ENCODE results near the gene GOLIM4.

GOLIM4 gene

GRCh38 chr3:168052515-168052914 is 43.2 kb downstream of the GOLIM4 start:
- H3K36me3 ChIP-seq (ENCODE audit: insufficient read depth, insufficient read length, low read length), result no peaks in the 10 kb centered on the region
- TF ChIP-seq ZNF274 (IDR thresholded peaks at IDR 0.05; ENCODE audit: low read depth, low read length) (no peak), YY1 (IDR thresholded peaks at IDR 0.05; ENCODE audit: insufficient read depth, insufficient read length) (no peak), SUZ12 (IDR thresholded peaks at IDR 0.05; ENCODE audit: extremely low read depth, insufficient read depth, insufficient read length) (no peak)
- H3K27me3 ChIP-seq (ENCODE audit: insufficient read depth, insufficient read length), result no peaks in the 10 kb centered on the region
- H3K9me3 ChIP-seq (ENCODE audit: insufficient read depth, low read length), result peaks cover 21% of the 10 kb centered on the region; the same call in 1 of the 2 replicates
- no peak for DNase-seq (ENCODE audit: low read depth, low spot score)
- H3K4me1 ChIP-seq (ENCODE audit: insufficient read depth, insufficient read length), result no peaks in the 10 kb centered on the region
- no peak overlapping the region for H3K4me3 ChIP-seq (ENCODE audit: insufficient read length, low read depth)
- no peak overlapping the region for H3K9ac ChIP-seq (ENCODE audit: insufficient read length, low read depth)

GRCh38 chr3:168051531-168052471 is 43.9 kb downstream of the GOLIM4 start:
- Histone ChIP-seq H3K9ac (ENCODE audit: insufficient read length, low read depth) (no peak overlapping the region), H3K27me3 (ENCODE audit: insufficient read depth, insufficient read length) (no peaks in the 10 kb centered on the region), H3K36me3 (ENCODE audit: insufficient read depth, insufficient read length, low read length) (no peaks in the 10 kb centered on the region), H3K9me3 (ENCODE audit: insufficient read depth, low read length) (peaks cover 16% of the 10 kb centered on the region; the same call in 1 of the 2 replicates), H3K4me3 (ENCODE audit: insufficient read length, low read depth) (no peak overlapping the region), H3K4me1 (ENCODE audit: insufficient read depth, insufficient read length) (no peaks in the 10 kb centered on the region)
- no peak for DNase-seq (ENCODE audit: low read depth, low spot score)
- TF ChIP-seq SUZ12 (IDR thresholded peaks at IDR 0.05; ENCODE audit: extremely low read depth, insufficient read depth, insufficient read length), result no peak
- TF ChIP-seq ZNF274 (IDR thresholded peaks at IDR 0.05; ENCODE audit: low read depth, low read length), result no peak
- TF ChIP-seq YY1 (IDR thresholded peaks at IDR 0.05; ENCODE audit: insufficient read depth, insufficient read length), result no peak

- H3K9ac ChIP-seq (ENCODE audit: insufficient read length, low read depth), result no peak overlapping the region
- H3K9me3 ChIP-seq (ENCODE audit: insufficient read depth, low read length), result peaks cover 9% of the 10 kb centered on the region; the same call in 1 of the 2 replicates
- H3K4me3 ChIP-seq (ENCODE audit: insufficient read length, low read depth), result no peak overlapping the region
- no peaks in the 10 kb centered on the region for H3K27me3 ChIP-seq (ENCODE audit: insufficient read depth, insufficient read length)
- no peak for DNase-seq (ENCODE audit: low read depth, low spot score)
- no peaks in the 10 kb centered on the region for H3K36me3 ChIP-seq (ENCODE audit: insufficient read depth, insufficient read length, low read length)
- H3K4me1 ChIP-seq (ENCODE audit: insufficient read depth, insufficient read length), result no peaks in the 10 kb centered on the region
- TF ChIP-seq YY1 (IDR thresholded peaks at IDR 0.05; ENCODE audit: insufficient read depth, insufficient read length) (no peak), ZNF274 (IDR thresholded peaks at IDR 0.05; ENCODE audit: low read depth, low read length) (no peak), SUZ12 (IDR thresholded peaks at IDR 0.05; ENCODE audit: extremely low read depth, insufficient read depth, insufficient read length) (no peak)
These were observed 44.7 kb downstream of the GOLIM4 start for GRCh38 chr3:168051070-168051469.

GRCh38 chr3:168049367-168049974 is 46.3 kb downstream of the GOLIM4 start:
- Histone ChIP-seq H3K9me3 (ENCODE audit: insufficient read depth, low read length) (no peaks in the 10 kb centered on the region), H3K9ac (ENCODE audit: insufficient read length, low read depth) (no peak overlapping the region), H3K4me1 (ENCODE audit: insufficient read depth, insufficient read length) (no peaks in the 10 kb centered on the region), H3K36me3 (ENCODE audit: insufficient read depth, insufficient read length, low read length) (no peaks in the 10 kb centered on the region), H3K4me3 (ENCODE audit: insufficient read length, low read depth) (no peak overlapping the region), H3K27me3 (ENCODE audit: insufficient read depth, insufficient read length) (no peaks in the 10 kb centered on the region)
- TF ChIP-seq ZNF274 (IDR thresholded peaks at IDR 0.05; ENCODE audit: low read depth, low read length) (no peak), SUZ12 (IDR thresholded peaks at IDR 0.05; ENCODE audit: extremely low read depth, insufficient read depth, insufficient read length) (no peak), YY1 (IDR thresholded peaks at IDR 0.05; ENCODE audit: insufficient read depth, insufficient read length) (no peak)
- no peak for DNase-seq (ENCODE audit: low read depth, low spot score)

GRCh38 chr3:168048414-168049330 is 47.1 kb downstream of the GOLIM4 start:
- no peaks in the 10 kb centered on the region for H3K27me3 ChIP-seq (ENCODE audit: insufficient read depth, insufficient read length)
- H3K36me3 ChIP-seq (ENCODE audit: insufficient read depth, insufficient read length, low read length), result peaks cover 5% of the 10 kb centered on the region
- H3K9me3 ChIP-seq (ENCODE audit: insufficient read depth, low read length), result no peaks in the 10 kb centered on the region
- H3K9ac ChIP-seq (ENCODE audit: insufficient read length, low read depth), result no peak overlapping the region
- no peaks in the 10 kb centered on the region for H3K4me1 ChIP-seq (ENCODE audit: insufficient read depth, insufficient read length)
- no peak for DNase-seq (ENCODE audit: low read depth, low spot score)
- TF ChIP-seq ZNF274 (IDR thresholded peaks at IDR 0.05; ENCODE audit: low read depth, low read length), result no peak
- TF ChIP-seq YY1 (IDR thresholded peaks at IDR 0.05; ENCODE audit: insufficient read depth, insufficient read length), result no peak
- TF ChIP-seq SUZ12 (IDR thresholded peaks at IDR 0.05; ENCODE audit: extremely low read depth, insufficient read depth, insufficient read length), result no peak
- no peak overlapping the region for H3K4me3 ChIP-seq (ENCODE audit: insufficient read length, low read depth)

- Histone ChIP-seq H3K9me3 (ENCODE audit: insufficient read depth, low read length) (no peaks in the 10 kb centered on the region), H3K9ac (ENCODE audit: insufficient read length, low read depth) (no peak overlapping the region), H3K36me3 (ENCODE audit: insufficient read depth, insufficient read length, low read length) (peaks cover 10% of the 10 kb centered on the region), H3K4me1 (ENCODE audit: insufficient read depth, insufficient read length) (no peaks in the 10 kb centered on the region), H3K27me3 (ENCODE audit: insufficient read depth, insufficient read length) (no peaks in the 10 kb centered on the region), H3K4me3 (ENCODE audit: insufficient read length, low read depth) (no peak overlapping the region)
- no peak for DNase-seq (ENCODE audit: low read depth, low spot score)
- TF ChIP-seq SUZ12 (IDR thresholded peaks at IDR 0.05; ENCODE audit: extremely low read depth, insufficient read depth, insufficient read length) (no peak), YY1 (IDR thresholded peaks at IDR 0.05; ENCODE audit: insufficient read depth, insufficient read length) (no peak), ZNF274 (IDR thresholded peaks at IDR 0.05; ENCODE audit: low read depth, low read length) (no peak)
These were observed 47.8 kb downstream of the GOLIM4 start for GRCh38 chr3:168047936-168048335.

Measured in NT2/D1 (cell line).